ENCODE results near the gene GPD1. TPM values are rescaled to one million over a fixed set of nuclear protein-coding genes. Genes with fewer than 3 reads are reported as not detected.
A peak's percentile ranks its signal among the peaks of the same experiment; 100 is the strongest.

The GPD1 gene
- total and polyA plus RNA-seq, 9 of the 15 experiments (the other 6 are each of a cell fraction or from before 2014, with no cell fraction given): 0.13 to 1.00 (median 0.55) TPM

DNA sequence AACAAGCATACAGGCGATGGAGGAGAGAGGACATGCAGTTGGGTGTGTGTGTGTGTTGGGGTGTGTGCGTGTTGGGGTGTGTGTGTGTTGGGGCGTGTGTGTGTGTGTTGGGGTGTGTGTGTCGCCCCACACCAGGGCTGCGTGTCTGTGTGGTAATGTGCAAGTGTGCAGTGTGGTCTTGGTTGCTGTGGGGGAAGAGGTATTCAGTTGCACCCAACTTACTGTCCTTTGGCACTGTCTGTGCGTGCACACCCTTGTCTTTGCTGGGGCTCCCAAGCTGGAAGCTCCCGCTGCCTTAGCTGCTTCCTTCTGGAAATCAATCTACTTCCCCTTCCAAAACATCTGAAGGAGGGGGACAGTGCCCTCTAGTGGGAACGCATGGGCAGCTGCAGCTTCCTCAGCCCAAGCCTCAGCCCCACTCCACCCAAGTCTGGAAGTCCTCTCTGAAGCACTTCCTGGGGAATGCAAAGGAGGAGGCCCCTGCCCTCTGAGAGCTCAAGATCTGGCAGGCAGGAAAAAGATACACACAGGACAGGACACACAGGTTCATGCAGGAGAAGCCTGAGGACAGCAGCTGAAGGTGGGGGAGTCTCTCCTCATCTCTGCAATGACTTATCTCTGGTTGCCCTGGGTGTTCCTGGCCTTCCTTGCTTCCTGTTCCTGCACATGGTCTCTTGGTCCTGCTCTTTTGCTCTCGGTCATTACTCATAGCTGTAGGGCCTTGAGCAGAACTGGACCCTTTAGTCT, 33.3 kb upstream of the GPD1 start (continued):
- no peak for TF ChIP-seq FOXK1 (CRISPR knock-in tag; IDR thresholded peaks at IDR 0.05; ENCODE audit: borderline replicate concordance)
- no peak for TF ChIP-seq C11orf30 (IDR thresholded peaks at IDR 0.05; ENCODE audit: low read depth)
- no peak for TF ChIP-seq SNIP1 (IDR thresholded peaks at IDR 0.05; ENCODE audit: low read depth)
- TF ChIP-seq, protein P1, sequence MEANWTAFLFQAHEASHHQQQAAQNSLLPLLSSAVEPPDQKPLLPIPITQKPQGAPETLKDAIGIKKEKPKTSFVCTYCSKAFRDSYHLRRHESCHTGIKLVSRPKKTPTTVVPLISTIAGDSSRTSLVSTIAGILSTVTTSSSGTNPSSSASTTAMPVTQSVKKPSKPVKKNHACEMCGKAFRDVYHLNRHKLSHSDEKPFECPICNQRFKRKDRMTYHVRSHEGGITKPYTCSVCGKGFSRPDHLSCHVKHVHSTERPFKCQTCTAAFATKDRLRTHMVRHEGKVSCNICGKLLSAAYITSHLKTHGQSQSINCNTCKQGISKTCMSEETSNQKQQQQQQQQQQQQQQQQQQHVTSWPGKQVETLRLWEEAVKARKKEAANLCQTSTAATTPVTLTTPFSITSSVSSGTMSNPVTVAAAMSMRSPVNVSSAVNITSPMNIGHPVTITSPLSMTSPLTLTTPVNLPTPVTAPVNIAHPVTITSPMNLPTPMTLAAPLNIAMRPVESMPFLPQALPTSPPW (CRISPR knock-in tag; IDR thresholded peaks at IDR 0.05): peak; percentile 23; the same call in 1 of the 2 replicates
- TF ChIP-seq, protein P2, sequence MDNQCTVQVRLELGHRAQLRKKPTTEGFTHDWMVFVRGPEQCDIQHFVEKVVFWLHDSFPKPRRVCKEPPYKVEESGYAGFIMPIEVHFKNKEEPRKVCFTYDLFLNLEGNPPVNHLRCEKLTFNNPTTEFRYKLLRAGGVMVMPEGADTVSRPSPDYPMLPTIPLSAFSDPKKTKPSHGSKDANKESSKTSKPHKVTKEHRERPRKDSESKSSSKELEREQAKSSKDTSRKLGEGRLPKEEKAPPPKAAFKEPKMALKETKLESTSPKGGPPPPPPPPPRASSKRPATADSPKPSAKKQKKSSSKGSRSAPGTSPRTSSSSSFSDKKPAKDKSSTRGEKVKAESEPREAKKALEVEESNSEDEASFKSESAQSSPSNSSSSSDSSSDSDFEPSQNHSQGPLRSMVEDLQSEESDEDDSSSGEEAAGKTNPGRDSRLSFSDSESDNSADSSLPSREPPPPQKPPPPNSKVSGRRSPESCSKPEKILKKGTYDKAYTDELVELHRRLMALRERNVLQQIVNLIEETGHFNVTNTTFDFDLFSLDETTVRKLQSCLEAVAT (IDR thresholded peaks at IDR 0.05): peak in 1 of 2 experiments; percentile 31; a peak in 1 of 4 replicates
- TF ChIP-seq, protein P3, sequence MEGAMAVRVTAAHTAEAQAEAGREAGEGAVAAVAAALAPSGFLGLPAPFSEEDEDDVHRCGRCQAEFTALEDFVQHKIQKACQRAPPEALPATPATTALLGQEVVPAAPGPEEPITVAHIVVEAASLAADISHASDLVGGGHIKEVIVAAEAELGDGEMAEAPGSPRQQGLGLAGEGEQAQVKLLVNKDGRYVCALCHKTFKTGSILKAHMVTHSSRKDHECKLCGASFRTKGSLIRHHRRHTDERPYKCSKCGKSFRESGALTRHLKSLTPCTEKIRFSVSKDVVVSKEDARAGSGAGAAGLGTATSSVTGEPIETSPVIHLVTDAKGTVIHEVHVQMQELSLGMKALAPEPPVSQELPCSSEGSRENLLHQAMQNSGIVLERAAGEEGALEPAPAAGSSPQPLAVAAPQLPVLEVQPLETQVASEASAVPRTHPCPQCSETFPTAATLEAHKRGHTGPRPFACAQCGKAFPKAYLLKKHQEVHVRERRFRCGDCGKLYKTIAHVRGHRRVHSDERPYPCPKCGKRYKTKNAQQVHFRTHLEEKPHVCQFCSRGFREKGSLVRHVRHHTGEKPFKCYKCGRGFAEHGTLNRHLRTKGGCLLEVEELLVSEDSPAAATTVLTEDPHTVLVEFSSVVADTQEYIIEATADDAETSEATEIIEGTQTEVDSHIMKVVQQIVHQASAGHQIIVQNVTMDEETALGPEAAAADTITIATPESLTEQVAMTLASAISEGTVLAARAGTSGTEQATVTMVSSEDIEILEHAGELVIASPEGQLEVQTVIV (CRISPR knock-in tag; IDR thresholded peaks at IDR 0.05; ENCODE audit: borderline replicate concordance): no peak
- peak; percentile 68; the same call in 1 of the 2 replicates for TF ChIP-seq XRCC5 (IDR thresholded peaks at IDR 0.05; ENCODE audit: low read depth, low read length)
- no peak for TF ChIP-seq BMI1 (IDR thresholded peaks at IDR 0.05; ENCODE audit: low read length)
- TF ChIP-seq SUPT5H (IDR thresholded peaks at IDR 0.05): no peak
- TF ChIP-seq CEBPG (CRISPR knock-in tag; IDR thresholded peaks at IDR 0.05): no peak
- TF ChIP-seq CEBPG (tag; conservative IDR thresholded peaks at IDR 0.05 in 1 of 2, IDR thresholded peaks at IDR 0.05 in 1 of 2): no peak
- no peak for TF ChIP-seq ZNF354B (CRISPR knock-in tag; IDR thresholded peaks at IDR 0.05)
- TF ChIP-seq, protein P4, sequence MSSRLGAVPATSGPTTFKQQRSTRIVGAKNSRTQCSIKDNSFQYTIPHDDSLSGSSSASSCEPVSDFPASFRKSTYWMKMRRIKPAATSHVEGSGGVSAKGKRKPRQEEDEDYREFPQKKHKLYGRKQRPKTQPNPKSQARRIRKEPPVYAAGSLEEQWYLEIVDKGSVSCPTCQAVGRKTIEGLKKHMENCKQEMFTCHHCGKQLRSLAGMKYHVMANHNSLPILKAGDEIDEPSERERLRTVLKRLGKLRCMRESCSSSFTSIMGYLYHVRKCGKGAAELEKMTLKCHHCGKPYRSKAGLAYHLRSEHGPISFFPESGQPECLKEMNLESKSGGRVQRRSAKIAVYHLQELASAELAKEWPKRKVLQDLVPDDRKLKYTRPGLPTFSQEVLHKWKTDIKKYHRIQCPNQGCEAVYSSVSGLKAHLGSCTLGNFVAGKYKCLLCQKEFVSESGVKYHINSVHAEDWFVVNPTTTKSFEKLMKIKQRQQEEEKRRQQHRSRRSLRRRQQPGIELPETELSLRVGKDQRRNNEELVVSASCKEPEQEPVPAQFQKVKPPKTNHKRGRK (tag; IDR thresholded peaks at IDR 0.05): no peak
- TF ChIP-seq, protein P5, sequence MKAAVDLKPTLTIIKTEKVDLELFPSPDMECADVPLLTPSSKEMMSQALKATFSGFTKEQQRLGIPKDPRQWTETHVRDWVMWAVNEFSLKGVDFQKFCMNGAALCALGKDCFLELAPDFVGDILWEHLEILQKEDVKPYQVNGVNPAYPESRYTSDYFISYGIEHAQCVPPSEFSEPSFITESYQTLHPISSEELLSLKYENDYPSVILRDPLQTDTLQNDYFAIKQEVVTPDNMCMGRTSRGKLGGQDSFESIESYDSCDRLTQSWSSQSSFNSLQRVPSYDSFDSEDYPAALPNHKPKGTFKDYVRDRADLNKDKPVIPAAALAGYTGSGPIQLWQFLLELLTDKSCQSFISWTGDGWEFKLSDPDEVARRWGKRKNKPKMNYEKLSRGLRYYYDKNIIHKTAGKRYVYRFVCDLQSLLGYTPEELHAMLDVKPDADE (conservative IDR thresholded peaks at IDR 0.05; ENCODE audit: control insufficient read depth, low read depth, low read length): no peak
- TF ChIP-seq CBFB (CRISPR knock-in tag; IDR thresholded peaks at IDR 0.05): 0 out of 2 replicates have a peak, but pooled peaks have one; percentile 48
- TF ChIP-seq, protein P6, sequence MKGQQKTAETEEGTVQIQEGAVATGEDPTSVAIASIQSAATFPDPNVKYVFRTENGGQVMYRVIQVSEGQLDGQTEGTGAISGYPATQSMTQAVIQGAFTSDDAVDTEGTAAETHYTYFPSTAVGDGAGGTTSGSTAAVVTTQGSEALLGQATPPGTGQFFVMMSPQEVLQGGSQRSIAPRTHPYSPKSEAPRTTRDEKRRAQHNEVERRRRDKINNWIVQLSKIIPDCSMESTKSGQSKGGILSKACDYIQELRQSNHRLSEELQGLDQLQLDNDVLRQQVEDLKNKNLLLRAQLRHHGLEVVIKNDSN (CRISPR knock-in tag; IDR thresholded peaks at IDR 0.05): peak; percentile 38; the same call in 1 of the 2 replicates
- no peak for TF ChIP-seq ZBTB8A (IDR thresholded peaks at IDR 0.05; ENCODE audit: partially characterized antibody)
- TF ChIP-seq HNRNPL (IDR thresholded peaks at IDR 0.05; ENCODE audit: low read depth, low read length): no peak
- TF ChIP-seq CAMTA2 (CRISPR knock-in tag; conservative IDR thresholded peaks at IDR 0.05): no peak
